ENCODE measurements around the gene HMCES.
"Not testable (repeated sequence)": the region's sequence is repeated elsewhere in the genome, so short reads cannot be mapped to it uniquely, and the experiment has no call there.

Gene HMCES

GRCh38 chr3:129259612-129260477 is 18.8 kb upstream of the HMCES start:
- no peak for TF ChIP-seq CTCF (IDR thresholded peaks at IDR 0.05; ENCODE audit: low read depth, low read length)
- DNase-seq (ENCODE audit: extremely low read depth, low read depth) = no peak

GRCh38 chr3:129260606-129261005 is 18.1 kb upstream of the HMCES start:
- no peak for DNase-seq (ENCODE audit: extremely low read depth, low read depth)
- TF ChIP-seq CTCF (IDR thresholded peaks at IDR 0.05; ENCODE audit: low read depth, low read length) = no peak

- DNase-seq (ENCODE audit: extremely low read depth, low read depth) = no peak
- no peak for TF ChIP-seq CTCF (IDR thresholded peaks at IDR 0.05; ENCODE audit: low read depth, low read length)
These were observed 16.8 kb upstream of the HMCES start for GRCh38 chr3:129261894-129262293.

- no peak for TF ChIP-seq CTCF (IDR thresholded peaks at IDR 0.05; ENCODE audit: low read depth, low read length)
- DNase-seq (ENCODE audit: extremely low read depth, low read depth) = no peak
These were observed 15.3 kb upstream of the HMCES start for GRCh38 chr3:129263161-129263910.

DNA sequence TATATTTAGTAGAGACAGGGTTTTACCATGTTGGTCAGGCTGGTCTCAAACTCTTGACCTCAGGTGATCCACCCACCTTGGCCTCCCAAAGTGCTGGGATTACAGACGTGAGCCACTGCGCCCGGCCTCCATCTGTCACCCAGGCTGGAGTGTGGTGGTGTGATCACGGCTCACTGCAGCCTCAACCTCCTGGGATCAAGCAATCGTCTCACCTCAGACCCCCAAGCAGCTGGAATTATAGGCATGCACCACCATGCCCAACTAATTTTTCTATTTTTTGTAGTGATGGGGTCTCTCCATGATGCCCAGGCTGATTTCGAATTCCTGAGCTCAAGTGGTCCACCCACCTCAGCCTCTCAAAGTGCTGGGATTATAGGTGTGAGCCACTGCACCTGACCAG is 13.7 kb upstream of the HMCES start:
- not testable (repeated sequence) for DNase-seq (ENCODE audit: extremely low read depth, low read depth)

DNA sequence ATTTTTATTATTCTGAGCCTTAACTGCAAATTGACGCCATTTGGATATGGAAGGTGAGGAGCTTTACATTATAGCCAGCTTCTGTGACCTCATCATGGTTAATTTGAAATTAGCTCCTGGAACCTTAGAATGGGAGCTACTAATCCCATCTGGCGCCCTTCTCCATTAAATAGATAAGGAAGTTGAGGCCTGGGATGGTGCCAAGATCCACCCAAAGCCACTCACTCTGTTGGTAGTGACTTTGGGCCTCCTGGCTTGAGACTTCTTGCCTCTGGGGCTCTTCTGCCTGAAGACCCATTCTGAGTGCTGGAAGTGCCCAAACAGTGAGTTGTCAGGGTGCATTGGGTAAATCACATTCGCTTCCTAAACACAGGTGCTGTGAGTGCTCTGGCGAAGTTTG is 12.0 kb upstream of the HMCES start:
- no peak for TF ChIP-seq CTCF (IDR thresholded peaks at IDR 0.05; ENCODE audit: low read depth, low read length)
- no peak for DNase-seq (ENCODE audit: extremely low read depth, low read depth)

- DNase-seq (ENCODE audit: extremely low read depth, low read depth) = no peak
- TF ChIP-seq CTCF (IDR thresholded peaks at IDR 0.05; ENCODE audit: low read depth, low read length) = no peak
These were observed 10.3 kb upstream of the HMCES start for GRCh38 chr3:129268396-129268795.
